Suppressor macrophage treated with lipopolysaccharide for 4 hours (primary cell): Measurements from ENCODE around the gene AOAH.

ENCODE experiments used
- DNase-seq: peaks from one replicate; pipeline ENCODE4 v3.0.0-alpha.2; 2020

AOAH gene

DNA sequence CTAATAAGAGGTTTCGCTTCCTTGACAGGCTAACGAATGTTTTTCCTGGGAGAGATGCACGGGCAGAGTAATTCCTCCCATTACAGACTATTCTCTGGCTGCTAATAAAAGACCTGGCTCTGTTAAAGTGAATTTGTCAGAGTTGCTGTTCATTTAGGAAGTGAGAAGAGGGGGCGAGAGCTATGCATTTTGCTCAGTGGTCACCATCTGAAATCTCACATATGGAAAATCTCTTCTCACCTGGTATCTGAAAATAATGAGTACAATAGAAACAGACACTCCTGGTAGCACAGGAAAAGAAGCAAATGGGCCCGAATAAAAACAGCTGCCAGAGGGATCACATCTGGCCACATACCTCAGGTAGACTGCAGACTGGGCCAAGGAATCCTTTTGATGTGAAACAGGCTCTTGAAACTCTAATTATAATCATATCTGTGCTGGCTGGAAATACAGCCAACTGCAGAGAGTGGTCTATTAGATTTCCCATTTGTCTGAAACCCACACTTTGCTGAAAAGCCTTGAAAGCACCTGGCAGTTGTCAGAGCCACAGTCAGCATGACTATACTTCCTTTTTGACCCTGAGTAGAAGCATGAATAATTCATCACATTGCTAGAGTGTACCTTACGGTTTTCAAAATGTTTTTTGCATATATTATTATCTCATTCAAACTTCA lies 33.6 kb downstream of the AOAH start:
- no peak for DNase-seq

DNA sequence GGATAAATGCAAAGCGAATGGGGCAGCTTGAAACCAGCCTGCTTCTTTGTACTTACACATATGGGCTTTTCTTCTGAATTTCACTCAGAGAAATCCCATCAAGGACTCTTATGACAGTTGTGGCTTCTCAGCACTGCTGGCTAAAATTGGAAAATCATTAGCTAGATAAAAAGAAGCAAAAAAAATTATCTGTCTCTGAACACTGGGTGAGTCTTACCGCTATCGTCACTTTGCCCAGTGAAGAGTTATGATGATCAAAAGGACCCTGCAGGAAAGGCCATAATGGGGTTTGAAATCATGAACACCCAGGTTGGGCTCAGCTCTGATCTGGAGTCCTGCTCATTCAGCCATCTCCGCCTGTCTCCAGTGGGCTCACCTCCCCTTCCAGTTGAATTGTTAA lies 34.3 kb downstream of the AOAH start:
- DNase-seq, result no peak

DNA sequence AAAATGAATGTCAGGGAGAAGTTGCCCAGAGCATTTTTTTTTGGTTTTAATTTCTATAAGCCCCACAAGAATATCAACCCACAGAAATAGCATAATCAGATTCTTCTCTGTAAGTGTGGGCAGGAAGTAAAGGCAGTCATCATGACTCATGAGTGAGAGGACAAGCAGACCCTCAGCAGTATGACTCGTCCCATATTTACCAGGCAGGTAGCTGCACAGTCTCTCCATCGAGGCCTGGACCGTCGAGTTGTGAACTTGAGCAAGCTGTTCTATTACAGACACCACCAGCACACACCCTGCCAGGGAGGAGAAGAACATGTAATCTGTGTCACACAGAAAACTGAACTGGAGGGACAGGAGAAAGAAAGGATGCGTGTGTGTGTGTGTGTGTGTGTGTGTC lies 37.8 kb downstream of the AOAH start:
- DNase-seq, result peak; percentile 31

DNA sequence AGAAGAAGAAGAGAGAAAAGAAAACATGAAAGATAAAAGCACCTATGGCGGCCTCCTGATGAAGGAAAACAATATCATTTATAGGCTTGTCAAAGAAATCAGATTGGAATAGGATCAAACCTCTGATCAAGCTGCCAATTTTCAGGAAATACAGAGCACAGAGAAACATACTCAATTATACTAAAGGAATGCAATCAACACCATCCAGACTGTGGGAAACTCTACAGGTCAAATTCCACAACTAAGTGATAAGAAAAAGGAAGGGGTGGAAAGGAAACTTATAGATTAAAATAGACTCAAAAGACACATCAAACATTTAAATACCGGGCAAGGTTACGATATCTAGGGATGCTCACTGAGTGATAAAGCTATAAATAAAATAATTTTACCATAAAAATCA lies 39.3 kb downstream of the AOAH start:
- DNase-seq, result no peak

DNA sequence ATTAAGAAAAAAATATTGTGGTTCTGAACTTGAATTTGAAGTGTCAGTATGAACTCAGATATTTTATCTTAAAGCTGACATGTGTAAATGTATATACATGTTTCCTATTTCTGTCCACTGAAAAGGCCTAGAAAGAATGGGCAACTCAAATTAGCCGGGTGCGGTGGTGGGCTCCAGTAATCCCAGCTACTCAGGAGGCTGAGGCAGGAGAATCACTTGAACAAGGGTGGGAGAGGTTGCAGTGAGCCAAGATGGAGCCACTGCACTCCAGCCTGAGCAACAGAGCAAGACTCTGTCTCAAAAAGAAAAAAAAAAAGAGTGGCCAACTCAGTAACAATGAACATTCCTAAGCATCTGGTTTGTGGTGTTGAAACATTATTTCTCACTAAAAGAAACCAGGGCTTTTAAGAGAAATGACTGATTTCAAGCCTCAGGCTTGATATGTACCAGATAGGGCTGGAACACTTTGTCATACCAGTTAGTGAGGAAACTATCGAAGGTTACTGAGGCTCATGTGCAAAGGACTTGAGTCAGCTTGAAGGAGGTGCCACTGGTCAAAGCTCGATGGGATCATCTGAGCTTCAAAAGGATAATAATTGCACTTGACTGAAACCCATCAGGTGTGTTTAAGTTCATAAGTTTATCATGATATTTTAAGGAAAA lies 40.5 kb downstream of the AOAH start:
- no peak for DNase-seq

DNA sequence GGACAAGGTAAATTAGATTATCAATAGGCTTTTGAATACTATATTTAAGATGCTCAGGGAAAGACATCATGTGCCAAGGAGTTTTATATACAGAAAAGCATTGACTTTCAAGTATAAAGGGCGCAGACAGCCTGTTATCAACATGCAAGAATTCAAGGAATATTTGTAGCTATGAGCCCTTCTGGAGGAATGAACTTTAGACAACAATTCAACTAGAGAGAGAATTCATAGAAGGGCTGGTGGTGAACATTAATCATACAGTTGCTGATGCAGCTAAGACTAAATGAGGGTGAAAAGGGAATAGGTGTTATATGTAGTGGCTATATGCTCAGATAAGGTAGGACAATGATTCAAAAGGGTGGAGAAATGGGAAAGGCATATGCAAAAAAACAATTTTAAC lies 41.2 kb downstream of the AOAH start:
- DNase-seq, result no peak

DNA sequence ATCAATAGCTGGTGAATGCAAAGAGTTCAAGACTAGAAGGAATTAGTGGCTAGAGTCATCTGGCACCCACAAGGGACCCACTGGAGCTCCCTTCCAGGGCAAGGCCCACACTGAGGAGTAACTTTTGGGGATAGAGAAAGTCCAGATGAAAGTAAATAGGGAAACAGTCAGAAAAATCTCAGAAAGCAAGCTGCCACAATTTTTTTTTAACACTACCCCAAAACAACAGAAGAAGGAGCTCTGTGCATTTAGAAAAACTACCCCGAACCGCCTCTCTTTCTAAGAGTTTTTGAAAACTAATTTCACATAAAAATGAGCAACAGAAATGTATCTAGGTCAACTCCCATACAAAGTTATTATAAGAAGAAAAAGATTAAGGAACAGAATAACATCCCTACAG lies 42.2 kb downstream of the AOAH start:
- DNase-seq, result no peak

DNA sequence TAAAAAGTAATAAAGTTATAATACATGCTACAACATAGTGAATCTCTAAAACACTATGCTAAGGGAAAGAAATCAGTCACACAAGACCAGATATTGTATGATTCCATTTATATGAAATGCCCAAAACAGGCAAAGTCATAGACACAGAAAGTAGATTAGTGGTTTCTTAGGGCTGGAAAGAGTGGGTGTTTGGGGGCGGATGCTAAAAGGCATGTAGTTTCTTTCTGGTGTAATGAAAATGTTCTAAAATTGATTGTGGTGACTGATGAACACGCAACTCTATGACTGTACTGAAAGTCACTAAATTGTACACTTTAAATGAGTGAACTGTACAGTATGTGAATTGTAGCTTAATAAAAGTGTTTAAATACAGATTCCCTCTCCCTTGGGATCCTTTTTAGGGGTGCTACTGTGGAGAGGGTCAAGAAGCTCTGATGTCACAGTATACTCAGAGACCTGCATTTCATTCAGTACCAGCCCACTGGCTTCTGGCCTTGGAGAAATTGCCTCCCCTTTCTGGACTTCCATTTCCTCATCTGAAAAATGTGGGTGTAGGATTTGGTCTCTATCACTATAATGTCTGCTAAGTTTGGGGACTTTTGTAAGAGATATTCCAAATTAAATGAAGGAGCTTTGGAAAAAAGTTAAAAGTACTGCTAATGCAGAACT lies 46.4 kb downstream of the AOAH start:
- DNase-seq, result peak; percentile 44

DNA sequence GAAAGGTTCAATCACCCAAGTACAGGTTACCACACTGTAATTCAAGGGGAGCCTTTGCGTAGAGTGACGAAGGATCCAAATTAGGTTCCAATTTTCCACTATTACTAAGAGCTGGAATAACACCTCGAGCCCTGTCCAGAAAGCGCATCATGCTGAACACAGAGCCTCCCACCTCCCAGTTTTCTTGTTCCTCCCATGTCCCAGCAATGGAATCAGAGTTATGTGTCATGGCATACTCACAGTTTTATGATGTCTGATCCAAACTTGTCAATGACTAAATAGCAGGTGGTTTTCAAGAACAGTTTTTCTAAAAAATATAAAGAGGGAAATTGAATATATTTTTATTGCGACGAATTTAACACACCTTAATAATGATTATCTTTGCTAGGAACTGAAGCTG lies 50.6 kb downstream of the AOAH start:
- DNase-seq, result no peak

DNA sequence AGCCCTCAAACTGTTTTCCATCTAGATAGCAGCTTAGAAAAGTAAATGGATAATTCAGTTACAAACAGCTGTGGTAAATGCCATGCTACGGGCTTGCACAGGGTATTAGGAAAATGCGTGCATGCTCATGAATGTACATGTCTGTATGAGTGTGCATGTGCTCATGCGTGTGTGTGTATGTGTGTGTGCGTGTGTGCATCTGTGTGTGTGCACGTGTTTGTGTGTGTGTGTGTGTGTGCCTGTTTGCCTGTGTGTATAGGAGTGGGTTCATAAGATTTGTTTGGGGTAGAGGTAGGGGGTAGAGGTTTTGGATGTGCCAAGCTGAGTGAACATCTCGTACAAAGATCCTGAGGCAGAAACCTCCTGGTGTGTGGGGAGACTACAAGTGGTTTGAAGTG lies 52.9 kb downstream of the AOAH start:
- no peak for DNase-seq

DNA sequence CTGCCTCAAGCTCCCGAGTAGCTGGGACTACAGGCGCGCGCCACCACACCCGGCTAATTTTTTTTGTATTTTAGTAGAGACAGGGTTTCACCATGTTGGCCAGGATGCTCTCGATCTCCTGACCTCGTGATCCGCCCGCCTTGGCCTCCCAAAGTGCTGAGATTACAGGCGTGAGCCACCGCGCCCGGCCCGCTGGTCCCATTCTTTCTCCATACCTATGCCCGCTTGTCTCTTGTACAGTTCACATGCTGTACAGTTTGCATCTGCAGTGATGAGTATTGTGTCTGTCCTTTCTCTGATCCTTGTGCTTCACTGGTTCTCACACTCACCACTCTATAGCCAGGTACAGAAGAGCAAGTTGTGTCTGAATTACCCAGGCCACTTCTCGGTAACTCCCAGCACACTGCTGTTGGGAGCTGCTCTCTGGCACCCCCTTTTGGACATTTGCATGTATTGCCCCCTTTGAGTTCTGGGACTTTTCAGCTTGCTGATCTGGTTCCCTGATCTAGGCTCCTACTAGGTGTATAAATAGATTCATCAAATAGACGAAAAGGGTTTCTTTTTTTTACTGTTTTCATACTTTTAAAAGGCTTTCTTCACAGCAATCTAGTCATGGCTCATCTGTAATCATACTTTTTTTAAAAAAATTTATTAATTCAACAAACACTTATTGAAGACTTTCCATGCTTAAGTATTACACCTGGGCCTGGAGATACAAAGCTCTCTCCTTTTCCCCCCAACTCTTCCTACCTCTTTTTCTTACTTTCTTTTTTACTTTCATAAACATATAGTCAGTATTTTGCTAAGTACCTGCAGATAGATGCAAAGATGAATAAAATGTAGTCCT lies 53.5 kb downstream of the AOAH start:
- DNase-seq, result peak; percentile 82

DNA sequence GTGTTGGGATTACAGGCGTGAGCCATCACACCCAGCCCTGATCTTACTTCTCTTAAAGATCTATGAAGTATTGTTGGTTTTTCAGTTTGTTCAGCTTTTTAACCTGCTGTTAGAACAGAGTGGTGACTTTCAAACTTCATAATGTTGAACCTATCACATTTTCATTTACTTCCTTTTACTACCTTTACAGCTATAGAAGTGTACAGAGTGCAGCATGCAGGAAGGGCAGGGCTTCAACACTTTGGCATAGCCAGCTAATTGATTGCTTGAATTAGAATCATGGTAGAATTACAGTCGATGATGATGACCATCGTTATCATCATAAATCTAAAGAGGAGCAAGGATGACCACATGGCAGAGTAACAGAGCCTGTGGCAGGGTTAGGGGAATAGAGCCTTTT lies 55.5 kb downstream of the AOAH start:
- no peak for DNase-seq

DNA sequence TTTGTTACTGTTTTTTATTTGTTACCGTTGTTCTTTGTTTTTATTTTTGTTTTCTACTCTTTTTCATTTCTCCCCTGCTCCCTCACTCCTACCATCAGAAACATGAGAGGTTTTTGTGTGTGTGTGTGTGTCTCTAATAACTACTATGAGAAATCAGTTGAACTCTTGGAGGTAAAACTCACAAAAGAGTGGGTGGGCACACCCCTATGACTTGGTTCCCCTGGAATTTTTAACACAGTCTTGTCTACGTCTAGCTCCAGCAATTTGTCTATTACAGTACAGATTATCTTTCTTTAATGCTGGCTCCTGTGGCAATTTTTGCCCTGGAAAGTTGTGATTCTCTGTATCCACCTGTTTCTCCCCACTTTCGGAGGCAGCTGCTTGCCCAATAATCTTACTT lies 56.2 kb downstream of the AOAH start:
- DNase-seq, result no peak

DNA sequence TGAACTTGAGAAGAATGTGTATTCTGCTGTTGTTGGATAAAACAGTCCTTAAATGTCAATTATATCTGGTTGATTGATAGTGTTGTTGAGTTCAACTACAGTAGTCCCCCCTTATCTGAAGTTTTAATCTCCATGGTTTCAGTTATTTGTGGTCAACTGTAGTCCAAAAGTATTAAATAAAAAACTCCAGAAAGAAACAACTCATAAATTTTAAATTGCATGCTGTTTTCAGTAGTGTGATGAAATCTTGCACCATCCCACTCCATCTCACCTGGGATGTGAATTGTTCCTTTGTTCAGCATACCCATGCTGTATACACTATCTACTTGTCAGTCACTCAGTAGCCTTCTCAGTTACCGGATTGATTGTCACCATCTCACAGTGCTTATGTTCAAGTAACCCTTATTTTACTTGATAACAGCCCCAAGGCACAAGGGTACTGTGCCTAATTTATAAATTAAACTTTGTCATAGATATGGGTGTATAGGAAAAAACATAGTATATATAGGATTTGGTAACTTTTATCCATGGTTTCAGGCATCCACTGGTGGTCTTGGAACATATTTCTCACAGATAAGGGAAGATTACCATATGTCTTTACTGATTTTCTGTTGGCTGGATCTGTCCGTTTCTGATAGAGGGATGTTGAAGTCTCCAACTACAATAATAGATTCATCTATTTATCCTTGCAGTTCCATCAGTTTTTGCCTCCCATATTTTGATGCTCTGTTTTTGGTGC lies 57.1 kb downstream of the AOAH start:
- no peak for DNase-seq

DNA sequence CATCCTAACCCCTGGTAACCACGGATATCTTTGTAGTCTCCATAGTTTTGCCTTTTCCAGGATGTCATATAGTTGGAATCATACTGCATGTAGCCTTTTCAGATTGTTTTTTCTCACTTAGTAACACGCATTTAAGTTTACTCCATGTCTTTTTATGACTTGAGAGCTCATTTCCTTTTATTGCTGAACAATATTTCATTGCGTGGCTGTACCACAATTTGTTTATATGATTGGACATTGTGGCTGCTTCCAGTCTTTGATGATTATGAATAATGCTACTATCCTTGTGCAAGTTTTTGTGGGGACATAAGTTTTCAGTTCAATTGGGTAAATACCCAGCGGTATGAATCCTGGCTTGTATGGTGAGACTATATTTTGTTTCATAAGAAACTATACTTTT lies 60.8 kb downstream of the AOAH start:
- DNase-seq, result no peak

DNA sequence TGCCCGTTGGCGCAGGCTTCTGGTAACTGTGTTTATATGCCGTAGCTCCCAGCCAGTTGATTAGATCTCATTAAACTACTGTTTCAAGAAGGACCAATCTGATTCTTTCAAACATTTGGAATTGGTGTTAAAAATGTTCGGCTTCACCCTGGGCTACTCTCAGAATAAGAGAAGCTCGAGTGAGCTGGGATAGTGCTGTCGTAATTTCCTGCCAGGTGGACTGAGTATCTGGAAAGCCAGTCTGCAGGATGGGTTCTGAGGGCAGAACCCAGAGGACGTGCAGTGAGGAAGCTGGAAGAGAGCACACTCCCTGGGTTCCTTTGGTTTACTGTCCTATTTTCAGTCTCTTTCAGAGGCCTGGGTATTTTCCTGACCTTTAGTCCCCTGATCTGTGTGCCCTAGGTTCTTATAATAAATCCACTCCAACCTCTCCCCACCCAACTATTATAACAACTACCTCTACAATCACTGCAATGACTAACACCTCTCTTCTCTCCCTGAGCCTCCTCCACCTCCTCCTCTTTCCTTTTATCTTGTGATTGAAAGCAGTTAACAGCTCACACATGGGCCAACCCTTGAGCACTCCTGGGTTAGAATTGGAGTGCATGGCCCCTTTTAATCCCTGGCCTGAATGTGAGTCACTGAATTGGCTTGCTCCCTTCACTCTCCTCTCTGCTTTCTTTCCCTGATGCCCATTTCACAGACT lies 63.0 kb downstream of the AOAH start:
- DNase-seq, result no peak

DNA sequence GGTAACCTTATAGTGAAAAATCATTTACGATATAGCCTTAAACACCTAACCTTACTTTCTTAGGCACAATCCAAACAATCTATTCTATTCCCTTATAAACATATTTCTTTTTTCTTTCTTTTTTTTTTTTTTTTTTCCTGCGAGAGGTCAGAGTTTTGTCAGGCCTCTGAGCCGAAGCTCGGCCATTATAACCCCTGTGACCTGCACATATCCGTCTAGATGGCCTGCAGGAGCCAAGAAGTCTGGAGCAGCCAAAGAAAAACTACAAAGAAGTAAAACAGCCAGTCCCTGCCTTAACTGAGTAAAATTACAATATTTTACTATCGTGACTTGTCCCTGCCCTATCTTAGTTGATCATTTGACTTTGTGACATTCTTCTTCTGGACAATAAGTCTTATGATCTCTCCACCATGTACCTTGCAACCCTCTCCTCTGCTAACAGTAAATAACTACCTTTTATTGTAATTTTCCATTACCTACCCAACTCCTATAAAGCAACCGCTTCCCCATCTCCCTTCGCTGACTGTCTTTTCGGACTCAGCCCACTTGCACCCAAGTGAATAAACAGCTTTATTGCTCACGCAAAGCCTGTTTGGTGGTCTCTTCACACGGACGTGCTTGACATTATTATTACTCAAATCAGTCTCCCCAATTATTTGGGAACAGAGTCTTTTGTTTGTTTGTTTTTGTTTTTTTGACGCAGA lies 64.5 kb downstream of the AOAH start:
- DNase-seq, result no peak

DNA sequence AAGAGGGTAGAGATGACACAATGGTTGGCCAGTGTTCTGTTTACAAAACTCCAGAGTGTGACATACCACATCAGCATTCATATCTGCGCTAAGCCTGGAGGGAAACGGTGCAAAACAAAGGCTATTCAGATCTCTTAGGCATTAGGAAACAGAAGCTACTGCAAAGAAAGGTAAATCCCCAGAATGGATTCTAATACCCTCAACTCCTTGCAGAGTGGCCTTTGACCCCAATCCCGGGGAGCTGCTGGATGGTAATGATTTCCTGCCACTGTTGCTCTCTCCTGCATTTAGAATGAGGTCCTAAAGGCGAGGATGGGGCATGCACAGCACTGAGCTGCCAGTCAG lies 65.2 kb downstream of the AOAH start:
- DNase-seq, result peak; percentile 69

DNA sequence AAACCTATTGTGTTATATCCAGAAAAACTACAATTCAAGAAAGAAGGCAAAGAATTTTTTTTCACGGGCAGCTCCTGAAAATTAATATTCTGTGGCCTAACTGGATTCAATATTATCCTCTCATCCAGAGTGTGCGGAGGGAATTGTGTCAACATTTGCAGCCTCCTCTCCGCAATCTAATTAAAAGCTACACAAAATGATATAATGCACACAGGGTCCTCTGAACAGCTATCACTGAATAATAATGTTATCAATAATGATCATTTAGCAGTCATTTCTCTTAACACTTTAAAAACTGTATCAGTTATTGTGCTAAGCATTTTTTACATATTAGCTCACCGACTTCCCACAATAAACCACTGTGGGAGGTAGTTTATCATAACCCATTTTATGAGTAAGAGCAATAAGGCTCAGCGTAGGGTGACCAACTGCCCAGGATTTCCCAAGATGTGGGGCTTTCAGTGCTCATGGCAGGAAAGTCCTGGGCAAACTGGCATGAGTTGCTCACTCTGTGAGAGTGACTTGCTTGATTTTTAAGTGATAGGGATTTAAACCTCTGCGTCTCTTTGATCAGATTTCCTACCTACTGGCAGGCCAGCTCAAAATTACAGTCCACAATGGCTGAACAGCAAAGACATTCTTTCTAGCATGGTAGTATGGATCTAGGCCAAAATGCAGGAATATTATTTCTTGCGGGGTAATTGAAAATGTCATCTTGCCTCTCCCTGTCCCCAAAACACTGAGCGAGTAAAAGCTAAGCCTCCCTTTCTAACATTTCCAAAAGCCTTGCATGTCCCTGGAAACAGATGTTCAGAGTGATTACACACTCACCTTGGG lies 65.7 kb downstream of the AOAH start:
- DNase-seq, result peak; percentile 95

DNA sequence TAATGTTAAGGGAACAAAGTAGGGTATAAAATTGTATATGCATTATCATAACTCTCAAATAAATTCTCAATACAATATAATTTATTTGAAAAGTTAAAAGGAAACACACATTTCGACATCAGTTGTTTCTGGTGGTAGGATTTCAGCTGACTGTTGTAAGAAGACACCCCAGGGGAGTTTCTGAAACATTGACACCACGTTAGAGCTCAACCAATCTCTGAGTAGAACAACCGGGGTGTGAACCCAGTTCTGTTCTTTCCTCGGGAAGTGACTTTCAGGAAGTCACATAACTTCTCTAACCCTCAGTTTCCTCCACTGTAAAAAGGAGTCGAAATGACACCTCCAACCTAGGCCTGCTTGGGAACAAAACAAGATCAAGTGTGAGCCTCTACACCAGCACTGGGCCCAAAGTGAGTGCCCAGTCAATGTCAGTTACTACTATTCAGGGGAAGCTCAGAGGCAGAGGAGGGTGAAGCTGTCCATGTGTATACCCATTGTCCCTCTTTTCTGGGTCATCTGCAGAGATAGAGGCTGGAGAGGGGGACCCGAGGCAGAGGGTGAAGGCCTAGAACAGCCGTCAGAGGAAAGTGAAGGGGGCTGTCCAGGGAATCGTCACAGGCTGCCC lies 67.1 kb downstream of the AOAH start:
- DNase-seq, result peak; percentile 55
